Upper lobe of left lung (tissue), 4 donors: Measurements from ENCODE around the gene DENND1C.

Experiments used
- EP300 ChIP-seq, 4 donors: sonication (generic); formaldehyde crosslinking; IDR thresholded peaks; one replicate each; pipeline ENCODE4 v1.5.1; 2017; ENCODE audit warnings: antibody characterized with exemption in 4 of 4, control low read depth in 2 of 4
- TF ChIP-seq, protein P1 (sequence below), 6 experiments: fragments of 450-650 bp in 4 of 6; fragments of 200-600 bp in 2 of 6; sonication (generic) in 2 of 6; IDR thresholded peaks; one replicate each; pipeline ENCODE4 v1.5.1; 2016 to 2019; ENCODE audit warnings: antibody characterized with exemption in 6 of 6

DNA sequence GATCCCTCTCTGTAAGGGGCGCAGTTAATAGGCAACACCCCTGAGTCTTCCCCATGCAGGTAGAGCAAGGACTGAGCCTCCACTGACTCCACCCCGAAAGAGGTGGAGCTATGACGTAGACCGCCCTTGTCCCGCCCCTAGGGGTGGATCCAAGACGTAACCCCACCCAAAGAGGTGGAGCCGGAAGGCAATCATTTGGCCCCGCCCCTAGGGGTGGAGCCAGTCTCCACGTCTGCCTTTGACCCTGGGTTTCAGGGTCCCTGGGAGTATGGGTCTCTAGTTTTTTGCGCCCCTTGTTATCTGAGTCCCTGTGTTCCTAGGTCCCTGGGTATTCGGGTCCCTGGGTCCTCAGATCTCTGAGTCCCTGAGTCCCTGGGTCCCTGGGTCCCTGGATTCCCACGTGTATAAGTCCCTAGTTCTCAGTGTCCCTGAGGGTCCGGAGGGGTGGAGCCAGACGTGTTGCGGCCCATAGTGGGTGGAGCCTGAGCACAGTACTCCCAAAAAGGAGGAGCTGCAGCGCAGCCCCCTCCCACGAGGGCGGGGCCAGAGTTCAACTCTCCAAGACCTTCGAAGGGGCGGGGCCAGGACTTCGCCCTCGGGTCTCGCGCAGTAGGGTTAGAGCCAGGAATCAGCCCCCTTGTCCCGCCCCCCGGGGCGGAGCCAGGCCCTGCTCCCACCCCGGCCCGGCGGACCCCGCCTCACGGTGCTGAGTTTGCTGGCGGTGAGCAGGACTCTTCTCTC, 5.3 kb downstream of the DENND1C start:
- TF ChIP-seq, protein P1, sequence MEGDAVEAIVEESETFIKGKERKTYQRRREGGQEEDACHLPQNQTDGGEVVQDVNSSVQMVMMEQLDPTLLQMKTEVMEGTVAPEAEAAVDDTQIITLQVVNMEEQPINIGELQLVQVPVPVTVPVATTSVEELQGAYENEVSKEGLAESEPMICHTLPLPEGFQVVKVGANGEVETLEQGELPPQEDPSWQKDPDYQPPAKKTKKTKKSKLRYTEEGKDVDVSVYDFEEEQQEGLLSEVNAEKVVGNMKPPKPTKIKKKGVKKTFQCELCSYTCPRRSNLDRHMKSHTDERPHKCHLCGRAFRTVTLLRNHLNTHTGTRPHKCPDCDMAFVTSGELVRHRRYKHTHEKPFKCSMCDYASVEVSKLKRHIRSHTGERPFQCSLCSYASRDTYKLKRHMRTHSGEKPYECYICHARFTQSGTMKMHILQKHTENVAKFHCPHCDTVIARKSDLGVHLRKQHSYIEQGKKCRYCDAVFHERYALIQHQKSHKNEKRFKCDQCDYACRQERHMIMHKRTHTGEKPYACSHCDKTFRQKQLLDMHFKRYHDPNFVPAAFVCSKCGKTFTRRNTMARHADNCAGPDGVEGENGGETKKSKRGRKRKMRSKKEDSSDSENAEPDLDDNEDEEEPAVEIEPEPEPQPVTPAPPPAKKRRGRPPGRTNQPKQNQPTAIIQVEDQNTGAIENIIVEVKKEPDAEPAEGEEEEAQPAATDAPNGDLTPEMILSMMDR (IDR thresholded peaks at IDR 0.05) = no peak
- TF ChIP-seq EP300 (IDR thresholded peaks at IDR 0.05) = no peak
